Measurements from ENCODE around the gene CD19.

Gene CD19

GRCh38 chr16:28982418-28982817 lies 50.6 kb downstream of the CD19 start:
- DNase-seq (ENCODE audit: low read depth), result no peak

DNA sequence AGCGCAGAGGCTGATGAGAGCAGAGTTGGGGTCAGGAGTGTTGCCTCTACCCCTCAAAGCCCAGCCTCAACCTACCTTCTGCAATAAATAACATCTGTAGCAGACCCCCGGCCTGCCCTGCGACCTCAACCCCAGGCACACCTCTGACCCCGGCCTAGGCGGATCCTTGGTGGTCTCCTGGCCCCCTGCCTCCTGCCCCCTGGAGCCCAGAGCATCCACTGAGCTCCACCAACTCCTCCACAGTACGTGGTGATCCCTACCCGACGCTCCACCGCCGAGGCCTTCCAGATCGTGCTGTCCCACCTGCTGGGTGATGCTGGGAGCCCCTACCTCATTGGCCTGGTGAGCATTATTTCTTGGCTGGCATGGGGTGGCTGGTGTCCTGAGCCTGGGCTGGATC lies 51.2 kb downstream of the CD19 start:
- no peak for DNase-seq (ENCODE audit: low read depth)

DNA sequence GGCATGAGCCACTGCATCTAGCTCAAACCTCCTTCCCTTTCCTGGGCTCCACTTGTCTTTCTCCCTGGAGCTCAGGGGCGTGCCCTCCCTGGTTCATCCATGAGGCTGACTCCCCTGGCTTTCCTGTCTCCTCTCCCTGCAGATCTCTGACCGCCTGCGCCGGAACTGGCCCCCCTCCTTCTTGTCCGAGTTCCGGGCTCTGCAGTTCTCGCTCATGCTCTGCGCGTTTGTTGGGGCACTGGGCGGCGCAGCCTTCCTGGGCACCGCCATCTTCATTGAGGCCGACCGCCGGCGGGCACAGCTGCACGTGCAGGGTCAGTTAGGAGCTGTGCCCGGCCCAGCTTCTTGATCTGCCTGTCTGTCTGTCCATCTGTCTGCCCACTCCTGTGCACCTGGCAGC lies 51.9 kb downstream of the CD19 start:
- no peak for DNase-seq (ENCODE audit: low read depth)

DNA sequence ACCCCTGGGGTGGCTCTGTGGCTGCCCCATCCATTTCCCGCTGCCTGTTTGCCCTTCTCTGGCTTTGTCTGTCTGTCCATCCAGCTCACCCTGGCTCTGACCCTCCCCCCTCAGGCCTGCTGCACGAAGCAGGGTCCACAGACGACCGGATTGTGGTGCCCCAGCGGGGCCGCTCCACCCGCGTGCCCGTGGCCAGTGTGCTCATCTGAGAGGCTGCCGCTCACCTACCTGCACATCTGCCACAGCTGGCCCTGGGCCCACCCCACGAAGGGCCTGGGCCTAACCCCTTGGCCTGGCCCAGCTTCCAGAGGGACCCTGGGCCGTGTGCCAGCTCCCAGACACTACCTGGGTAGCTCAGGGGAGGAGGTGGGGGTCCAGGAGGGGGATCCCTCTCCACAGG lies 52.3 kb downstream of the CD19 start:
- DNase-seq (ENCODE audit: low read depth), result no peak

DNA sequence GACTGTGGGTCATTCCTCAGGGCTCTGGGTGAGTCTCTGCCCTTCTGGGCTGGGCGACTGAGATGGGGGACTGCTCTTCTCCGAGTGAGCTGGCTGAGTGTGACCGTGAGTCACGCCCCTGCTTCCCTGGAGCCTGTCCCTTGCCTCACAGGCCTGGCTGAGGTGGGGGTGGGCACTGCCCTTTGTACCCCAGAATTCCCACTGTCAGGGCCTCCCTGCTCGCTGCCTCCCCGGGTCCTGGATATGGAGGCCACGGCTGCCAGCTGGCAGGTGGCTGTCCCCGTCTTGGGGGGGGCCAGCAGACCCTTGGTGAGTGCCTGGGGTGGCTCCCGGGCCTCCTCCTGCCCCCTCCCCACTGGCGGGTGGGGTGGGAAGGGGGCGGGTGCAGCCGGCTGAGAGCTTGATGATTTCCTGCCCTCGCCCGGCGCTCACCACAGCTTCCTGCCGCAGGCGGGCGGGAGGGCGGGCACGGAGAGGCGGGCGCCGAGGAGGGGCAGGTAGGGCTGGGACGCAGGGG lies 52.9 kb downstream of the CD19 start, which contains the start of gene LAT:
LAT (plus strand) TSS at position 434 of the 517 bp plus-strand sequence. CDS start 366 bp downstream, outside the sequence.
- no peak for DNase-seq (ENCODE audit: low read depth)

- DNase-seq (ENCODE audit: low read depth), result no peak
Measured at GRCh38 chr16:28985211-28986041, 53.7 kb downstream of the CD19 start.

DNA sequence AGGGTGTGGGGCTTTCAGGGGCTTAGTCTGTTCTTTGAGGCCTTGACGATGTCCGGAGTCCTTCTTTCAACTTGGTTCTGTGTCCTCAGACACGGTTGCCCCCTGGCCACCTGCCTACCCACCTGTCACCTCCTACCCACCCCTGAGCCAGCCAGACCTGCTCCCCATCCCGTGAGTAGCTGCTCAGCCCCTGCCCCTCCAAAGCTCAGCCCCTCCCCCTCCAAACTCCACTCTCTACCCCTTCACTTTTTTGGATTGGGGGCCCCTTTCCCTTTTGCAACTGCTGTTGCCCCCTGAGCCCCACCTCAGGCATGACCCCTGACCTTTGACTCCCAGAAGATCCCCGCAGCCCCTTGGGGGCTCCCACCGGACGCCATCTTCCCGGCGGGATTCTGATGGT lies 54.3 kb downstream of the CD19 start:
- no peak for DNase-seq (ENCODE audit: low read depth)

DNA sequence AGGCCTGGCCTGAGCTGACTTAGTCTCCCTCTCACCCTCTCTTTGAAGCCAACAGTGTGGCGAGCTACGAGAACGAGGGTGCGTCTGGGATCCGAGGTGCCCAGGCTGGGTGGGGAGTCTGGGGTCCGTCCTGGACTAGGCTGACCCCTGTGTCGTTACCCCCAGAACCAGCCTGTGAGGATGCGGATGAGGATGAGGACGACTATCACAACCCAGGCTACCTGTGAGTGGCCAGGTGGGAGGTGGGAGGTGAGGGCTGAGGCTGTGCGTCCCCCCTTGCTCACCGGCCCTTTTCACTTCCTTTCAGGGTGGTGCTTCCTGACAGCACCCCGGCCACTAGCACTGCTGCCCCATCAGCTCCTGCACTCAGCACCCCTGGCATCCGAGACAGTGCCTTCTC lies 54.7 kb downstream of the CD19 start:
- DNase-seq (ENCODE audit: low read depth), result no peak

GRCh38 chr16:28987170-28987853 lies 55.5 kb downstream of the CD19 start:
- no peak for DNase-seq (ENCODE audit: low read depth)
